IMR-90 (cell line): ENCODE results near the gene NPEPL1. TPM values are rescaled to one million over a fixed set of nuclear protein-coding genes. Genes with fewer than 3 reads are reported as not detected.

Experiments
- CEBPB ChIP-seq: IDR thresholded peaks from 2 replicates; pipeline ENCODE4 v1.6.1; 2012; ENCODE audit warnings: low read depth, low read length, improper control_type of control experiment
- MAZ ChIP-seq: IDR thresholded peaks from 2 replicates; pipeline ENCODE4 v1.6.1; 2012; ENCODE audit warnings: low read depth, mild to moderate bottlenecking, low read length, improper control_type of control experiment, moderate library complexity, borderline replicate concordance
- MXI1 ChIP-seq: IDR thresholded peaks from 2 replicates; pipeline ENCODE4 v1.6.1; 2012; ENCODE audit warnings: low read depth, mild to moderate bottlenecking, low read length, moderate library complexity, borderline replicate concordance
- NFE2L2 ChIP-seq: fragments of 150-350 bp; IDR thresholded peaks from 2 replicates; pipeline ENCODE4 v1.6.1; 2016; ENCODE audit warnings: low read depth, mild to moderate bottlenecking, low read length
- RCOR1 ChIP-seq: IDR thresholded peaks from 2 replicates; pipeline ENCODE4 v1.6.1; 2012; ENCODE audit warnings: mild to moderate bottlenecking, low read length, improper control_type of control experiment; ENCODE audit not compliant: insufficient replicate concordance
- polyA plus RNA-seq, 3 experiments: library from polyadenylated mRNA; depleted of rRNA; stranded (reverse); fragments of >200 nt; gene quantifications; 2 replicates each; pipeline ENCODE4 v1.2.3, GENCODE V29; 2012; ENCODE audit warnings: low replicate concordance in 1 of 3
- total RNA-seq: library from RNA; depleted of rRNA; stranded (reverse); fragments of >200 nt; gene quantifications from 2 replicates; pipeline ENCODE4 v1.2.3, GENCODE V29; 2012

The NPEPL1 gene
- total and polyA plus RNA-seq, 2 of the 4 experiments (the other 2 are of a cell fraction): 6.3 to 10.4 TPM

- TF ChIP-seq CEBPB (no peak), NFE2L2 (no peak), RCOR1 (no peak), MAZ (no peak), MXI1 (no peak)
Measured at GRCh38 chr20:58651559-58651945, 41.0 kb upstream of the NPEPL1 start (continued).
